Ramos (cell line): ENCODE measurements around the gene RIIAD1.

Experiments
- in situ Hi-C: fragments of 300-500 bp; cut with MboI; formaldehyde crosslinking; loops from one replicate; pipeline ENCODE4 v1.14.3; 2022; ENCODE audit warnings: low sequenced_read_pairs; ENCODE audit not compliant: unreplicated experiment

Gene RIIAD1

GRCh38 chr1:151776665-151777062 lies 55.3 kb downstream of the RIIAD1 start:
- in situ Hi-C loops: no loop called here

DNA sequence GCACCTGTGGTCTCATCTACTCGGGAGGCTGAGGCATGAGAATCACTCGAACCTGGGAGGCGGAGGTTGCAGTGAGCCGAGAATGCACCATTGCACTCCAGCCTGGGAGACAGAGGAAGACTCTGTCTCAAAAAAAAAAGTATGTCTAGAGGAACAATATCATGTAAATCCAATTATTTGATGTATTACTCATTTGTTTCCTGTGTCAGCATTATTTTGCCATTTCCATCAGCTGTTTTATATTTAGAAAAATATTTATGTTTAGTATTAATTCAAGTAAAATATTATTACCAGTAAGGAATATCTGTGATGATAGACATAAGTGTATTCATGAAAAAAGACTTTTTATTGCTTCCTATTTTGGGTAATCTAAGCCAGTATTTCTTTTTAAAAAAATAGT lies 56.0 kb downstream of the RIIAD1 start:
- in situ Hi-C loops: no loop called here
